Astrocyte (in vitro differentiated cells and primary cell): ENCODE measurements around the gene BANP.

Experiments
- CTCF ChIP-seq: IDR thresholded peaks from 2 replicates; pipeline ENCODE4 v1.5.1; 2011; ENCODE audit warnings: low read depth, mild to moderate bottlenecking, inconsistent platforms, low read length, moderate library complexity; ENCODE audit not compliant: insufficient read depth
- EZH2 ChIP-seq: IDR thresholded peaks from 2 replicates; pipeline ENCODE4 v1.6.1; 2012; ENCODE audit warnings: mild to moderate bottlenecking, low read length, inconsistent platforms; ENCODE audit not compliant: insufficient read depth

- no peak for TF ChIP-seq CTCF
- no peak for TF ChIP-seq EZH2
Measured at GRCh38 chr16:87921236-87921773, 29.9 kb upstream of the BANP start.
